CD1c-positive myeloid dendritic cell (primary cell): ENCODE data around the gene LMTK3.

Experiments used
- DNase-seq: peaks from one replicate; pipeline ENCODE4 v3.0.0-alpha.2; 2016; ENCODE audit errors: extremely low spot score

The LMTK3 gene

DNA sequence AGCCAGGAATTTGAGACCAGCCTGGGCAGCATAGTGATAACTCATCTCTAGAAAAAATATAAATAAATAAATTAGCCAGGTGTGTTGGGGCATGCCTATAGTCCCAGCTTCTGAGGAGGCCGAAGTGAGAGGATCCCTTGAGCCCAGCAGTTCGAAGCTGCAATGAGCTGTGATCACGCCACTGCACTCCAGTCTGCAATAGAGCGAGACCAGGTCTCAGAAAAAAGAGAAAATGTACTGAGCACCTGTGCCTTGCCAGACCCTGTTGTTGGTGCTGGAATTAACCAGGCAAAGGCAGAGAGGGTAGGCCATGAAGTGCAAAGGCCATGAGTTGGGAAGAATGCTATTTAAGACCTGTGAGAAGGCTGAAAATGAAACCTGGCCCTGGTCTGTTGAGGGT, 39.8 kb downstream of the LMTK3 start:
- no peak for DNase-seq

DNA sequence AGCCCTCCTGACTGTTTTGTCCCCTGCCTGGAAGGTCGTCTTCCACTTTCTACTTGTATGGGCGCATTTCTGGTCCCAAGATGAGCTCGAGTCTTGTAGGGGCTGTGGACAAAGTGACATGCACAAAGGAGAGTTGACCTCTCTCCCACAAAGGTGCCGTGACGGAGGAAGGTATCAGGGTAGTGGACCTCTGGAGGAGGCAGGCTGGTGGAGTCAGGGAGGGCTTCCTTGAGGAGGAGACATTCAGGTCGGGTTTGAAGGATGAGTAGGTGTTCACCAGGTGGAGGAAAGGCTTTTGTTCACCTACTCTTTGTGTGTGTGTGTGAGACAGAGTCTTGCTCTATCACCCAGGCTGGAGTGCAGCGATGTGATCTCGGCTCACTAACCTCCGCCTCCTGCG, 40.8 kb downstream of the LMTK3 start:
- no peak for DNase-seq

DNA sequence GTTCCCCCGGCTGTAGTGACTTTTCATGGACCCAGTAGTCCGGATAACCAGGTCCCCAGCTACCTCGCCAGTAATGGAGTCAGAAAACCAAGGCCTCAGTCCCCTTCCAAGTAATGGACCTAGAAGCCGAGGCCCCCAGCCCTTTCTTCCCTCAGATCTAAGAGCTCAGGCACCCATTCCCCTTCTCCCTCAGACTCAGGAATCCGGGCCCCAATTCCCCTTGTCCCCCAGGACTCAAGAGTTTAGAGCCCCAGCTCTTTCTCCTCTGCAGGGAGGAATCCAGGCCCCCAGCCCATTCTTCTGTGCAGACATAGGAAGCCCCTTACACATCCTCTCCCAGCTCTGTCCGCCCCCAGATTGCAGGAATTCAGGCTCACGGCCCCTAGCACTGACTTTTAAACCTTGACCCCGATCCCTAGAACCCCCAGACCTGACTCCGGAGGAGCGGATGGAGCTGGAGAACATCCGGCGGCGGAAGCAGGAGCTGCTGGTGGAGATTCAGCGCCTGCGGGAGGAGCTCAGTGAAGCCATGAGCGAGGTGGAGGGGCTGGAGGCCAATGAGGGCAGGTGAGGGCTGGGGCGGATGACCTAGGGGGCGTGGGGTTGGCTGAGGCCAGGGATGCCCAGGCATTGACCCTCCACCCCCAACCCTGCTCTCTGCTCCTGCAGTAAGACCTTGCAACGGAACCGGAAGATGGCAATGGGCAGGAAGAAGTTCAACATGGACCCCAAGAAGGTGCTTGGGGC, 41.5 kb downstream of the LMTK3 start:
- no peak for DNase-seq

DNA sequence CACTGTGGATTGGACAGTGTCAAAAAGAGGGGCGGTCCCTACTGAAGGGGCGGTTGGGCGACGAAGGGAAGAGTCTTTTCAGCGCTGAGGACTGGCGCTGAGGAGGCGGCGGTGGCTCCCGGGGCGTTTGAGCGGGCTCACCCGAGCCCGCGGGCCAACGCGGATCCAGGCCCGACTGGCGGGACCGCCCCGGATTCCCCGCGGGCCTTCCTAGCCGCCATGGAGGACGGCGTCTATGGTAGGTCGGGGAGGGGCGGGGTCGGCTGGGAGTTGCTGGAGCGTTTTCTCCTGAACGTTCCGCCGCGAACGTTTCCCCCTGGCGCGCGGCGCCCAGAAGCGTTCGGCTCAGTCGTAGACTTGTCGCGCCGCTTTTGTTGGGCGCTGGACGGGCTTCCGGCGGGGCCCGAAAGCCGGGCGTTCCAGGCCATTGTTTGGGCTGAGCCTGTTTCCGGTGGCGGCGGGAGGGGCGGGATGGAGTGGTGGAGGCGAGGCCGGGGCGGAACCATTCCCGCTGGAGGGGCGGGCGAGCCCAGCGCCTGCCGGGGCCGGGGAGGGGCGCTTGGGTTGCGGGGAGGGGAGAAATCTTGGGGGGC, 42.2 kb downstream of the LMTK3 start, which contains the start of gene CYTH2:
TSS of gene CYTH2 (plus strand) at position 81 of the 593 bp plus-strand sequence. CDS start at position 220, 139 bp downstream.
- DNase-seq, result peak; percentile 79

DNA sequence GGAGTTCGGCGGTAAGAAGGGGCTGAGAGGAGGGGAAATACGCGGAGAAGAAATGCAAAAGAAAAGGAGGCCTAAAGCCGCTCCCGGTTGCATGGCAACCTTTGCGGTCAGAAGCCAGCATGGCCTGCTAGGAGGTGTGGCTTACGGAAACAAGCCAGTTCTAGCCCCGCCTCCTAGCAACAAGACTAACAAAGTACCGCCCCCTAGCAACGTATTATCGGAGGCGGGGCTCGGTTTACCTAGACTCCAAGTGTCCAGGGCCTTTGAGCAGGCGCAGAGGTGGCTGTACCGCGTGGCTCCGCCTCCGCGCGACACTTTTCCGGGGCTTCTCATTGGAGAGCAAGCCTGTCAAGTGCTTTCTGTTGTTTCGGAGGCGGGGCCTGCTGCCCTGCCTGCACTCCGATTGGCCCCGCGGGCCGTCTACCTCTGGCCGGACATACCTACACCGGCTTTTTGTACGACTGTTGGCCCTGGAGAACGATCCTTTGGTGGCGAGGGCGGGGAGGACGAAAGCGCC, 42.8 kb downstream of the LMTK3 start:
- peak; percentile 100 for DNase-seq

DNA sequence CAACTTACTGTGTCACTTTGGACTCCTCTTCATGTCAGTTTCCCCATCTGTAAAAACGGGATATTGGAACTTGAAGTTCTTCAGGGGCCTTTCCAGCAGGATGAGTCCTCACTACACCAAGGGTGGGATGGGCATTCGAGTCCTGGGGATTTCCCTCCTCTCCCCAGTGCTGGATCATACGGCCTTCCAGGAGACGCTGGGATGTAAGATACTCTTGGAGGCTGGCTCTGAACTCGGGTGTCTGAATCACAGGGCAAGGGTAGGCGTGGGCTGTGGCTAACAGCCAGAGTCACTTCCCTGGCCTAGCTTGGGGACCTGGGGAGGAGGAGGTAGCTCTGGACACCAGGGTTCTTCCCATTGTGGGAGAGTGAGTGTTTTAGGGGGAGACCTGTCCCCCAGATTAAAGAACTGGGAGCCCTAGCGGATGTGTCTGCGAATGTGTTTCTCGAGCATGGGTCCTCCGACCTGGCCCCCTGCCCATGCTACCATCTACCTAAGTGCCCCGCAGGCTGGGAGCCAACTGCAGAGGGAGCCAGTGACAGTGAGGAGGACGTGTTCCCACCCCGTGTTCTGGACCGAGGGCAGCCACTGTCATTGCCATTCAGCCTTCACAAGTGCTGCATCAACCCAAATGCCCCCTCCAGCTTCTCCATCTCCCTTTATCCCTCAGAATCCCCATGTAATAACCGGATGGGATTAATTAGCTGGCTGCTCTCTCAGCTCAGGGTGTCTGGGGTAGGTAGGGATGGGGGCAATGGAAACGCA, 44.9 kb downstream of the LMTK3 start:
- peak; percentile 24 for DNase-seq

DNA sequence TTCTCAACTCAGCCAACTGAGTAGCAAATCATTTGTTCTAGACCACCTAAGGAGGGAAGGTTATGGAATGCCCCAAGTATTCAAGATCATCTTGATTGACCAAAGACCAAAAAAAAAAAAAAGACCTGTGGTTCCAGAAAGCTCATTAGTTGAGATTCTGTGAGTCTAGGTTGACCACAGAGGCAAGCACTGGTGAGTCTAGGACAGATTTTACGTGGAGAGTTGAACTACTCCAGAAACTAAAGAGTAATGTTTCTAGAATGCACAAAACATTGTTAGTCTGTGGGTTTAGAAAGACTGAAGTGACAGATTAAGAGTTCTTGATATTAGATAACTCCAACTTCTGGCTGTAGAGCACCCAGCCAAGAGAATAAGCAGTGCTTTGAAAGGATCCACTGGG, 46.4 kb downstream of the LMTK3 start:
- no peak for DNase-seq

DNA sequence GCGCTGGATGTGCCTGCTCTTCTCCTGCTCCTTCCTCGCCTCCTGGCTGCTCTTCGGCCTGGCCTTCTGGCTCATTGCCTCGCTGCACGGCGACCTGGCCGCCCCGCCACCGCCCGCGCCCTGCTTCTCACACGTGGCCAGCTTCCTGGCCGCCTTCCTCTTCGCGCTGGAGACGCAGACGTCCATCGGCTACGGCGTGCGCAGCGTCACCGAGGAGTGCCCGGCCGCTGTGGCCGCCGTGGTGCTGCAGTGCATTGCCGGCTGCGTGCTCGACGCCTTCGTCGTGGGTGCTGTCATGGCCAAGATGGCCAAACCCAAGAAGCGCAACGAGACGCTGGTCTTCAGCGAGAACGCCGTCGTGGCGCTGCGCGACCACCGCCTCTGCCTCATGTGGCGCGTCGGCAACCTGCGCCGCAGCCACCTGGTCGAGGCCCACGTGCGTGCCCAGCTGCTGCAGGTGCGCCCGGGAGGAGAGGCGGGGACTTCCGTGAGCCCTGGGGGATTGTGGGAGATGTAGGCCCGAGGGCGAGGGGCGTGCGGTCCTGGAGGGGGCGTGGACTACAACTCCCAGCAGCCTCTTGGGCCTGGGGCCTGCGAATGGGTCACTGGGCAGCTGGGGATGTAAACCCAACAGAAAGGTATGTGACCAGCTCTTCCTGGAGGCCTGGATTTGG, 49.5 kb downstream of the LMTK3 start:
- DNase-seq, result no peak

DNA sequence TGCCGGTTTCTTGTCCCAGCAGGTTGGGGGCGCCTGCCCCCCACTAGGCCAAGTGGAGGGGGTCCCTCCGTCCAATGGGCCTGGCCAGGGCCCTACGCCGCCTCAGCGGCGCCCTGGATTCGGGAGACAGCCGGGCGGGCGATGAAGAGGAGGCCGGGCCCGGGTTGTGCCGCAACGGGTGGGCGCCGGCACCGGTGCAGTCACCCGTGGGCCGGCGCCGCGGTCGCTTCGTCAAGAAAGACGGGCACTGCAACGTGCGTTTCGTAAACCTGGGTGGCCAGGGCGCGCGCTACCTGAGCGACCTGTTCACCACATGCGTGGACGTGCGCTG, 50.0 kb downstream of the LMTK3 start:
- DNase-seq, result no peak

DNA sequence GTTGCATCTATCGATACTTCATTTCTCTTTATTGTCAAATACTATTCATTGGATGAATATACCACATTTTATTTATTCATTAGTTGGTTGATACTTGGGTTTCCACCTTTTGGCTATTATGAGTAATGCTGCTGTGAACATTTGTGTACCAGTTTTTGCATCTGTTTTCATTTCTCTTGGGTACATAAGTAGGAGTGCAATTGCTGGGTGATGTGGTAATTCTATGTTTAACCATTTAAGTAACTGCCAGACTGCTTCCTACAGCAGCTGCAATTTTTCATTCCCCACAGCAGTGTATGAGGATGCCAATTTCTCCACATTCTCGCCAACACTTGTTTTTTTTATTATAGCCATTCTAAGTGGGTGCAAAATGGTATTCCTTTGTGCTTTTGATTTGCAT, 53.6 kb downstream of the LMTK3 start:
- no peak for DNase-seq

DNA sequence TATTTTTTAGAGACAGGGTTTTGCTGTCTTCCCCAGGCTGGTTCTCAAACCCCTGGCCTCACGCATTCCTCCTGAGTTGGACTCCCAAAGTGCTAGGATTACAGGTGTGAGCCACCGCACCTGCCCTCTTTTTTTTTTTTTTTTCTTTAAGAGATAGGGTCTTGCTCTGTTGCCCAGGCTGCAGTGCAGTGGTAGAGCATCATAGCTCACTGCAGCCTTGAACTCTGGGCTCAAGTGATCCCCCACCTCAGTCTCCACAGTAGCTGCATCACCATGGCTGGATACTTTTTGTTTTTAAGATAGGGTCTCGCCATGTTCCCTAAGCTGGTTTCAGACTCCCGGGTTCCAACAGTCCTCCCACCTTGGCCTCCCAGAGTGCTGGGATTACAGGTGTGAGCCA, 54.8 kb downstream of the LMTK3 start:
- DNase-seq, result no peak

DNA sequence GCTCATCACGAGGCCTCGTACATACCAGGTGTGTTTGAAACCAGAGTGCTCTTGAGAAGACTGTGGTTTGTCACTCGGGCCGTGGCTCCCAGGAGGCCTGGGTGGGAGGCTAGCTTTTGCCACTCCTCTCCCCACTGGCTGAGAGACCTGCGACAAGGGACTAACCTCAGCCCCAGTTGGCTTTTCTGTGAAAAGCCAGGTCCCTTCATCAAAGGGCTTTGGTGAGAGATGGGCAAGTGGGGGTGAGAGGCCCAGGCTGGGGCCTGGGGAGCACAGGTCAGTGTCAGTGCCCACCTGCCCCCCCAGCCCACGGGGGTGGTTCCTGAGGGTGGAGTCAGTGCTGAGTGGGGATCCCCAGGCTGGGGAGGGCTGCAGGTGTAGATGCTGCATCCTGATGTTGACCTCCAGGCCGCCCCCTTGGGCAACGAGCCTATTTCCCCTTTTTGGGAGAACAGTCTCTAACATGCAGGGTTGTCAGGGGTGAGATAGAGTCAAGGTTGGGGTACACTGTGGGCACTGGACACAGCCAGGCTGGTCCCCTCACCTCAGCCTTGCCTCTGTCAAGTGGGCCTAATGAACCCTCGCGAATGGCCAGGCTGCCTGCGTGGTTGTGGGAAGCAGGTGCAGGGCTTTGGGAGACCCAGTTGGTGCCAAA, 55.6 kb downstream of the LMTK3 start:
- DNase-seq, result no peak

DNA sequence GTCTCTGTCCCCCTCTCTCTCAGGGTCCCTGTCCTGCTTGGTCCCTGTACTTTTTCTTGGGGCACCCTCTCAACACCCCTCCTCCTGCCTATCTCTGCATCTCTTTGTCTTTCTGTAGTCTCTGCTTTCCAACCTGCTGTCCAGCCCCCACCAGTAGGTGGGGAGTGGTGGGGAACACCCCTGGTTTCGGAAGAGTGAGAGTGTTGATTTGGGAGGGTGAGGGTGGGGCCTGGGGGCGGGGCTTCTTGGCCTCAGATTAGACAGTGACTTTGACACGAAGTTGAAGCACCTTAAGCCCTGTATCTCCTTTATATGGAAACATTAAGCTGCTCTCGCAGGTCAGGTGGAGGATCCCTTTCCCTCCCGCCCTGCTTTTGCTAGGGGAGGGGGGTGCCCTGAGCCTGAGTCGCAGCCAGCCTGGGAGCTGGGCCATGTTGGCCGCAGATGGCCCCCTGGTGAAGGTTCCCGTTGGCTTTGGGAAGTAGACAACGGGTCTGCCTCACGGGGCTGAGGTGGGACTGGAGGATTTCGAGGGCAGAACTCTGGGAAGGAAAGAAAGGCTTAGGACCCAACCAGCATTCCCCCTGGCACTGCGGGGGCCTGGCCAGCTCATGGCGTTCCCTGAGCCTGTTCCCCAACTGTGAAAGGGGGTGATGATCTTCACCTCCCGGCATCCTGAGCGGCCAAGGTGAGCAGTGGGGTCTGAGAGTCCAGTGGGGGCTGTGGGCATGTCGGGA, 56.3 kb downstream of the LMTK3 start, which contains the start of gene KCNJ14:
TSS of gene KCNJ14 (plus strand) at position 404 of the 737 bp plus-strand sequence. CDS start 6,151 bp downstream, outside the sequence.
- DNase-seq, result no peak

DNA sequence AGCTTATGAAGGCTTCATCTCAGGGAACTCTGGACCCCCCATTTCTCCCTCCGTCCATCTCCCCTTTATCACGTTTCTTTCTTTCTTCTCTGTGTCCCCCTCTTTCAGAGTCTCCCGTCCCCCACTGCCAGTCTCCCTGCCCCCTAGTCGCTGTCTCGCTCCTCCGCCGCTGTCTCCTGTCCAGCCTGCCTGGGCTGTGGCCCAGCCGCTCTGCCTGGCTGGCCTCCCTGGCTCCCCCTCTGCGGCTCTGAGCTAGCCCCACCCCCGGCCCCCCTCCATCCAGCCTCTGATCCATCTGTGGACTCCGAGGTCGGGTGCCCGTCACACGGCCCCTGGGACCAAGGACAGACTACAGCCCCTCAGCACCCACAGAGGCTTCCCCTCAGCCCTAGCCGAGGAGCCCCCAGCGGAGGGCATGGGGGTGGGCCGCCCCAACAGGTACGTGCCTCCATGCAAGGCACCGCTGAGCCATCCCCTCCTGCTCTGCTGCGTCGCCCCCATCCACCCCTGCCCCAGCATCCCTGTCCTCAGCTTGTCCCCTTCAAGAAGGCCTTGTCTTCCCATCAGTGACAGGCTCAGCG, 57.4 kb downstream of the LMTK3 start:
- no peak for DNase-seq

DNA sequence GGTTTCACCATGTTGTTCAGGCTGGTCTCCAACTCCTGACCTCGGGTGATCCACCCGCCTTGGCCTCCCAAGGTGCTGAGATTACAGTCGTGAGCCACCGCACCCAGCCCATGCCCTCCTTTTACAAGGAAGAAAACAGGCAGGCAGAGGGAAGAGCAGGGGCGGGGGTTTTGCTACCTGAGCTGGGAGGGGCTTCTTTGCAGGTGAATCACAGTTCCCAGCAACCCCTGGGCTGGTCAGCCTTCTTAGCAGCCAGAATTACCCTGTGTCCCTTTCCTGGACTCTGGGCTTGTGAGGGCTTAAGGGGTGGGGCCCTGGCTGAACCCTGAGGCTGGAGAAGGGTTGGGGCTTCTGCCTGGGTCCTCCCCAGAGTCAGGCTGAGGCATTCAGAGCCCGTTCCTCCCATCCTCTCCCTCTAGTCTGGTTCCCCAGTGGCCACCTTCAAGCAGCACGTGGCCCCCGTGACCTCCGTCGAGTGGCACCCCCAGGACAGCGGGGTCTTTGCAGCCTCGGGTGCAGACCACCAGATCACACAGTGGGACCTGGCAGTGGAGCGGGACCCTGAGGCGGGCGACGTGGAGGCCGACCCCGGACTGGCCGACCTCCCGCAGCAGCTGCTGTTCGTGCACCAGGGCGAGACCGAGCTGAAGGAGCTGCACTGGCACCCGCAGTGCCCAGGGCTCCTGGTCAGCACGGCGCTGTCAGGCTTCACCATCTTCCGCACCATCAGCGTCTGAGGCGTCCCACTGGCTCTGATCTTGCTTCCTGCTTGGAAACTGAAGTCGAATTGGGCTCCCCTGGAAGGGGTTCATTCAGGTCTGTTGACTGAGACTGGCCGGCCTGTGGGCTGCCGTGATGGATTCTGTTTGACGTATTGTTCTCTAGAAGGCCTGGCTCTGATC, 59.1 kb downstream of the LMTK3 start:
- no peak for DNase-seq

DNA sequence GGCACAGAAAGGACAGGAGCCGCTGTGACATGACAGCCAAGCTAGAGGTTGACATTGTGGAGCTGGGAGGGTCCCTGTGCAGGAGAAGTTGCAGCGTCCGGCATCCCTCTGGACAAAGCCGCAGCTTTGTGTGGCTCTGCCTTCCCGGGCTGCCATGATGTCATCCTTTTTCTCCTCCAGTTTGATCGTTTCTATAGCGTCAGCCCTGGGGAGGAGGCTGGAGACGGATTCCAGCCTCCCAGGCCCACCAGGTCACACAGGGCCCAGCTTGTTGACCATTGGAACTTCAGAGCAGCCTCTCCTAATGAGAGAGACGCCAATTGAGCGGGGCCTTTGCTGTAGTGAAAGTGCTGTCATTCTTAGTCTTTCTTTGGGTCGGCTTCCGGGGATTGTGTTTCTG, 60.0 kb downstream of the LMTK3 start:
- no peak for DNase-seq

DNA sequence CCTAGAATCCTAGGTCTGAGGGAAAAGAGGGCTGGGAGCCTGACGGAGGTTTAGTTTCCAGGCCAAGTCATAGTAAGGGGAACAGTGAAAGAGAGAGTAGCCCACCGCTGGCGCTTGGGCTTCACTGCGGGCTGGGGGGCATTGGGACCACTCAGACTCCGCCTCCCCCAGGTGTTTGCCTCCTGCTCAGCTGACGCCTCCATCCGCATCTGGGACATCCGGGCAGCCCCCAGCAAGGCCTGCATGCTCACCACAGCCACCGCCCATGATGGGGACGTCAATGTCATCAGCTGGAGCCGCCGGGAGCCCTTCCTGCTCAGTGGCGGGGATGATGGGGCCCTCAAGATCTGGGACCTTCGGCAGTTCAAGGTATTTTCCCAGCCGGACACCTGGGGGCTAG, 60.8 kb downstream of the LMTK3 start:
- DNase-seq, result no peak

DNA sequence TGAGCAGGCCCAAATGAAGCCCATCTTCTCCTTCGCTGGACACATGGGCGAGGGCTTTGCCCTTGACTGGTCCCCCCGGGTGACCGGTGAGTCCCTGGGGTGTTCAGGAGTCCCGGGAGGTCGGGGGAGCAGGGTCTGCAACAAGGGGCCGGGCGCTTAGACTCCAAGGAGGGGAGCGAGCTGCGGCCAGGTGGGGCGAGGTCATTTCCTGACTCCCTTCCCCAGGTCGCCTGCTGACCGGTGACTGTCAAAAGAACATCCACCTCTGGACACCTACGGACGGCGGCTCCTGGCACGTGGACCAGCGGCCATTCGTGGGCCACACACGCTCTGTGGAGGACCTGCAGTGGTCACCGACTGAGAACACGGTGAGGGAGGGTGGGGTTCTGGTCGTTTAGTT, 61.2 kb downstream of the LMTK3 start:
- no peak for DNase-seq

DNA sequence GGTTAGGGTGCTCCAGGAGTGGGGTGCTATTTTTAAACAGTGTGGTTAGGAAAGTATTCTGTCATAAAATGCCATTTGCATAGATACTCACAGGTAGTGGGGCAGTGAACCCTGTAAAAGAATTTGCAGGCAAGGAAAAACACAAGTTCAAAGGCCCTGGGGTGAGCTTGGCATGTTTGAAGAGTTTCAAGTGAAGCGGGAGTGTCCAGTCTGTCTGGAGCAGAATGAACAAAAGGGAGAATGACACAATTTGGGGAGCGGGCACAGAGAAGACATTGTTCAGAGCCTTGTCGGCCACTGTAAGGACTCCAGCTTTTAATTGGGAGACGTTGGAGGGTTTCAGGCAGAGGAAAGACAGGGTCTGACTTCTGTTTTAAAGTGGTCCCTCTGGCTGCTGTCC, 63.1 kb downstream of the LMTK3 start:
- no peak for DNase-seq
